ENCODE measurements around the gene CYP3A4. TPM values are rescaled to one million over a fixed set of nuclear protein-coding genes. Genes with fewer than 3 reads are reported as not detected.

Gene CYP3A4
- total and polyA plus RNA-seq, 2 of the 13 experiments (the other 11 are each of a cell fraction or from before 2014, with no cell fraction given): 0.11 to 0.24 TPM

DNA sequence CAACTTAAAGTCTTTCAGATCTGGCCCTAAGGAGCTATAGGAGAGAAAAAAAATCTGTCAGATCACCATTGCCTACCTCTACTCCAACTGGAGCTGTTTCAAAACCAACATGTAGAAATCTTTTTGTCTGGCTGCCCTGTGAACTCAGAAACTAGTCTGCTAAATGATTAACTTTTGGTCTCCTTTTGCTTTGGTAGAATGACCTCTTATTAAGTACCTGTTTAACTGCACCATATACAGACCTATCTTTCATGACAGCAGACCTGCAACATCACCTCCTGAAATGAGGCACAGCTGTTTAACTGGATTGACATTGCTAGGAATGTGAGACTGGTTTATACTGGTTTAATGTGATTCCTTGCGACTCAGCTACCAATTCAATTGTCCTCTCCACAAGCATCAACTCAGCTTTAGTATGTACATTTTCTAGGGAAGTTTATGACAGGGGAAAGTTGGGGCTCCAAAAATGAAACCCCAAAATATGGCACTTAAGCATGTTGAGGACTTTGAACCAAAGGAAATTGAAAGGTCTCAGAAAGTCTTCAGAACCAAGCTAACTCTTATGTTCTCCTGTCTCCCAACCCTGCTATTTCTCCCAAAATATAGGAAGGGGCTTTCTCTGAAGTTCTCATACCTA is 45.7 kb upstream of the CYP3A4 start (continued):
- TF ChIP-seq ZNF484 (CRISPR knock-in tag; IDR thresholded peaks at IDR 0.05; ENCODE audit: borderline replicate concordance, low read depth) (no peak), ZFP36L1 (CRISPR knock-in tag; IDR thresholded peaks at IDR 0.05) (no peak)

DNA sequence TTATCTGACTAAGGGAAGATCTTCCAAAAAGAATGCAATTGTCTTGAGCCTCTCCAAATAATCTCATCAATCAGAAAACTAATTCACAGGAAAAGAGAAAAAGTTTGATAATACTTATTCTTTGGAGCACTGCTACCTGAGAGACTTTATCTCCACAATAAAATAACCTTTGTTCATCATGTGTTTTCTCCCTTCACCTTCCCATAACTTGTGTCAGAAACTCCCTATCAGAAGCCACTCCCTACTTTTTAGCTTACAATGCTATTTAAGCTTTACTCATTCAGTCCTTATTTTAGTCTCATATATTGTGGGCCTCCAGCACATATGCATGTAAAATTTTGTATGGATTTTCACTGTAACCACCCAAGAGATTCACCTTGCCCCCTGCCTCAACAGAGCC is 44.8 kb upstream of the CYP3A4 start:
- DNase-seq (ENCODE audit: low spot score): peak; percentile 18
- H3K9me3 ChIP-seq (ENCODE audit: low read length): no peaks in the 10 kb centered on the region
- in situ Hi-C loops (cut with HindIII; ENCODE audit: extremely low pct_ligation_motif_present, low pct_unique_long_range_greater_than_20kb) (no loop called here), intact Hi-C loops (cut with micrococcal nuclease; ENCODE audit: unreplicated experiment) (loop anchor here (5.0 kb wide), 1 partner anchor 87 kb away; no protein-coding TSS in a partner anchor)
- H3K9ac ChIP-seq (ENCODE audit: insufficient read depth, low read depth, low read length): peak overlapping the region; percentile 50
- H3K4me3 ChIP-seq (replicated peaks in 1 of 3; ENCODE audit: insufficient read depth in 1 of 3, low read depth in 2 of 3, low read length in 3 of 3): peak overlapping the region; percentile 17 to 46 (median 46); a peak in 4 of 6 replicates
- H3K4me1 ChIP-seq (ENCODE audit: insufficient read depth, low read length): peaks cover 97% of the 10 kb centered on the region
- CTCF ChIA-PET (ENCODE audit: low intra/inter-chr PET ratio, low total read pairs): no interaction called here
- TF ChIP-seq, protein P1, sequence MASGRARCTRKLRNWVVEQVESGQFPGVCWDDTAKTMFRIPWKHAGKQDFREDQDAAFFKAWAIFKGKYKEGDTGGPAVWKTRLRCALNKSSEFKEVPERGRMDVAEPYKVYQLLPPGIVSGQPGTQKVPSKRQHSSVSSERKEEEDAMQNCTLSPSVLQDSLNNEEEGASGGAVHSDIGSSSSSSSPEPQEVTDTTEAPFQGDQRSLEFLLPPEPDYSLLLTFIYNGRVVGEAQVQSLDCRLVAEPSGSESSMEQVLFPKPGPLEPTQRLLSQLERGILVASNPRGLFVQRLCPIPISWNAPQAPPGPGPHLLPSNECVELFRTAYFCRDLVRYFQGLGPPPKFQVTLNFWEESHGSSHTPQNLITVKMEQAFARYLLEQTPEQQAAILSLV (CRISPR knock-in tag; IDR thresholded peaks at IDR 0.05; ENCODE audit: borderline replicate concordance): no peak
- TF ChIP-seq HDAC1 (CRISPR knock-in tag; IDR thresholded peaks at IDR 0.05) (0 out of 2 replicates have a peak, but pooled peaks have one; percentile 9), ZNF441 (CRISPR knock-in tag; IDR thresholded peaks at IDR 0.05; ENCODE audit: borderline replicate concordance) (no peak), ZNF816 (CRISPR knock-in tag; IDR thresholded peaks at IDR 0.05; ENCODE audit: borderline replicate concordance) (0 out of 2 replicates have a peak, but pooled peaks have one; percentile 34), ZNF782 (CRISPR knock-in tag; IDR thresholded peaks at IDR 0.05; ENCODE audit: borderline replicate concordance) (no peak), MAFK (conservative IDR thresholded peaks at IDR 0.05 in 1 of 2, IDR thresholded peaks at IDR 0.05 in 1 of 2; ENCODE audit: low read length in 2 of 2) (peak; percentile 17 to 18; a peak in 2 of 4 replicates)
- TF ChIP-seq, protein P2, sequence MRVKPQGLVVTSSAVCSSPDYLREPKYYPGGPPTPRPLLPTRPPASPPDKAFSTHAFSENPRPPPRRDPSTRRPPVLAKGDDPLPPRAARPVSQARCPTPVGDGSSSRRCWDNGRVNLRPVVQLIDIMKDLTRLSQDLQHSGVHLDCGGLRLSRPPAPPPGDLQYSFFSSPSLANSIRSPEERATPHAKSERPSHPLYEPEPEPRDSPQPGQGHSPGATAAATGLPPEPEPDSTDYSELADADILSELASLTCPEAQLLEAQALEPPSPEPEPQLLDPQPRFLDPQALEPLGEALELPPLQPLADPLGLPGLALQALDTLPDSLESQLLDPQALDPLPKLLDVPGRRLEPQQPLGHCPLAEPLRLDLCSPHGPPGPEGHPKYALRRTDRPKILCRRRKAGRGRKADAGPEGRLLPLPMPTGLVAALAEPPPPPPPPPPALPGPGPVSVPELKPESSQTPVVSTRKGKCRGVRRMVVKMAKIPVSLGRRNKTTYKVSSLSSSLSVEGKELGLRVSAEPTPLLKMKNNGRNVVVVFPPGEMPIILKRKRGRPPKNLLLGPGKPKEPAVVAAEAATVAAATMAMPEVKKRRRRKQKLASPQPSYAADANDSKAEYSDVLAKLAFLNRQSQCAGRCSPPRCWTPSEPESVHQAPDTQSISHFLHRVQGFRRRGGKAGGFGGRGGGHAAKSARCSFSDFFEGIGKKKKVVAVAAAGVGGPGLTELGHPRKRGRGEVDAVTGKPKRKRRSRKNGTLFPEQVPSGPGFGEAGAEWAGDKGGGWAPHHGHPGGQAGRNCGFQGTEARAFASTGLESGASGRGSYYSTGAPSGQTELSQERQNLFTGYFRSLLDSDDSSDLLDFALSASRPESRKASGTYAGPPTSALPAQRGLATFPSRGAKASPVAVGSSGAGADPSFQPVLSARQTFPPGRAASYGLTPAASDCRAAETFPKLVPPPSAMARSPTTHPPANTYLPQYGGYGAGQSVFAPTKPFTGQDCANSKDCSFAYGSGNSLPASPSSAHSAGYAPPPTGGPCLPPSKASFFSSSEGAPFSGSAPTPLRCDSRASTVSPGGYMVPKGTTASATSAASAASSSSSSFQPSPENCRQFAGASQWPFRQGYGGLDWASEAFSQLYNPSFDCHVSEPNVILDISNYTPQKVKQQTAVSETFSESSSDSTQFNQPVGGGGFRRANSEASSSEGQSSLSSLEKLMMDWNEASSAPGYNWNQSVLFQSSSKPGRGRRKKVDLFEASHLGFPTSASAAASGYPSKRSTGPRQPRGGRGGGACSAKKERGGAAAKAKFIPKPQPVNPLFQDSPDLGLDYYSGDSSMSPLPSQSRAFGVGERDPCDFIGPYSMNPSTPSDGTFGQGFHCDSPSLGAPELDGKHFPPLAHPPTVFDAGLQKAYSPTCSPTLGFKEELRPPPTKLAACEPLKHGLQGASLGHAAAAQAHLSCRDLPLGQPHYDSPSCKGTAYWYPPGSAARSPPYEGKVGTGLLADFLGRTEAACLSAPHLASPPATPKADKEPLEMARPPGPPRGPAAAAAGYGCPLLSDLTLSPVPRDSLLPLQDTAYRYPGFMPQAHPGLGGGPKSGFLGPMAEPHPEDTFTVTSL (CRISPR knock-in tag; IDR thresholded peaks at IDR 0.05; ENCODE audit: borderline replicate concordance): 0 out of 2 replicates have a peak, but pooled peaks have one; percentile 6
- H3K27ac ChIP-seq (ENCODE audit: extremely low read length, insufficient read depth, low read length): peak overlapping the region; percentile 82
- H4K20me1 ChIP-seq (ENCODE audit: insufficient read depth, low read length): no peaks in the 10 kb centered on the region
- H2AFZ ChIP-seq (ENCODE audit: low read length): no peak overlapping the region
- no TSS peak for BruUV-seq (replicated peaks)
- H3K4me2 ChIP-seq (ENCODE audit: low read depth, low read length): peak overlapping the region; percentile 76
- no peaks in the 10 kb centered on the region for H3K36me3 ChIP-seq (replicated peaks in 1 of 2; ENCODE audit: control insufficient read depth in 1 of 2, insufficient read depth in 2 of 2, low read length in 2 of 2)
- no peaks in the 10 kb centered on the region for H3K79me2 ChIP-seq (ENCODE audit: insufficient read depth, low read length)
- peak; percentile 9; the same call in 1 of the 3 replicates for ATAC-seq
- H3K27me3 ChIP-seq (ENCODE audit: control insufficient read depth in 1 of 2, insufficient read depth in 2 of 2, low read length in 2 of 2): no peaks in the 10 kb centered on the region
- no peak for FAIRE-seq
- POLR2A ChIA-PET: interaction anchor here (0.9 to 3.7 kb wide), 7 partner anchors 11 to 212 kb away, joined by 3 to 38 read pairs (median 9); partner anchors contain the start of genes TRIM4 and ZSCAN25

All from HepG2 (cell line).